BE2C (cell line): ENCODE data around the gene IL13.

Experiments
- DNase-seq: peaks from one replicate; pipeline ENCODE4 v3.0.0-alpha.2; 2020
- H3K27me3 ChIP-seq: fragments of 250-450 bp; sonication (Bioruptor Pico); 2 replicates; pipeline ENCODE4 v1.5.1; 2020; ENCODE audit warnings: mild to moderate bottlenecking
- H3K36me3 ChIP-seq: fragments of 250-450 bp; sonication (Bioruptor Pico); 2 replicates; pipeline ENCODE4 v1.5.1; 2020; ENCODE audit warnings: mild to moderate bottlenecking
- H3K4me1 ChIP-seq: fragments of 250-450 bp; sonication (Bioruptor Pico); 2 replicates; pipeline ENCODE4 v1.5.1; 2020
- H3K4me3 ChIP-seq: 2 replicates; pipeline ENCODE4 v1.5.1; 2011; ENCODE audit warnings: low read depth, low read length
- H3K9me3 ChIP-seq: fragments of 250-450 bp; sonication (Bioruptor Pico); 2 replicates; pipeline ENCODE4 v1.5.1; 2020
- CTCF ChIP-seq: IDR thresholded peaks from 2 replicates; pipeline ENCODE4 v1.5.1; 2012; ENCODE audit warnings: mild to moderate bottlenecking, low read depth, low read length

IL13 gene

GRCh38 chr5:132681983-132682382 lies 24.0 kb downstream of the IL13 start:
- no peak for TF ChIP-seq CTCF
- DNase-seq, result no peak
- H3K4me1 ChIP-seq, result no peaks in the 10 kb centered on the region
- H3K9me3 ChIP-seq, result no peaks in the 10 kb centered on the region
- no peak overlapping the region for H3K4me3 ChIP-seq
- H3K36me3 ChIP-seq, result no peaks in the 10 kb centered on the region
- H3K27me3 ChIP-seq, result no peaks in the 10 kb centered on the region

- no peaks in the 10 kb centered on the region for H3K27me3 ChIP-seq
- no peak for TF ChIP-seq CTCF
- DNase-seq, result no peak
- H3K4me3 ChIP-seq, result no peak overlapping the region
- H3K9me3 ChIP-seq, result no peaks in the 10 kb centered on the region
- no peaks in the 10 kb centered on the region for H3K4me1 ChIP-seq
- no peaks in the 10 kb centered on the region for H3K36me3 ChIP-seq
Observed at GRCh38 chr5:132684491-132684890, 26.5 kb downstream of the IL13 start.

- Histone ChIP-seq H3K4me1 (no peaks in the 10 kb centered on the region), H3K4me3 (no peak overlapping the region), H3K9me3 (no peaks in the 10 kb centered on the region), H3K36me3 (no peaks in the 10 kb centered on the region), H3K27me3 (no peaks in the 10 kb centered on the region)
- DNase-seq, result no peak
- no peak for TF ChIP-seq CTCF
Observed at GRCh38 chr5:132684922-132685720, 27.1 kb downstream of the IL13 start.

GRCh38 chr5:132686193-132686592 lies 28.2 kb downstream of the IL13 start:
- H3K4me1 ChIP-seq, result no peaks in the 10 kb centered on the region
- H3K9me3 ChIP-seq, result no peaks in the 10 kb centered on the region
- H3K4me3 ChIP-seq, result no peak overlapping the region
- no peak for TF ChIP-seq CTCF
- no peaks in the 10 kb centered on the region for H3K36me3 ChIP-seq
- H3K27me3 ChIP-seq, result no peaks in the 10 kb centered on the region
- DNase-seq, result no peak

- Histone ChIP-seq H3K4me1 (no peaks in the 10 kb centered on the region), H3K27me3 (no peaks in the 10 kb centered on the region), H3K4me3 (no peak overlapping the region), H3K36me3 (no peaks in the 10 kb centered on the region), H3K9me3 (no peaks in the 10 kb centered on the region)
- TF ChIP-seq CTCF, result no peak
- DNase-seq, result no peak
Observed at GRCh38 chr5:132687995-132688394, 30.0 kb downstream of the IL13 start.

GRCh38 chr5:132688536-132689339 lies 30.8 kb downstream of the IL13 start:
- no peak for DNase-seq
- TF ChIP-seq CTCF, result no peak
- Histone ChIP-seq H3K4me3 (no peak overlapping the region), H3K9me3 (no peaks in the 10 kb centered on the region), H3K36me3 (no peaks in the 10 kb centered on the region), H3K27me3 (no peaks in the 10 kb centered on the region), H3K4me1 (no peaks in the 10 kb centered on the region)
